ENCODE data around the gene COL11A2. TPM values are rescaled to one million over a fixed set of nuclear protein-coding genes. Genes with fewer than 3 reads are reported as not detected.

The COL11A2 gene
- total and polyA plus RNA-seq, 2 of the 13 experiments (the other 11 are each of a cell fraction or from before 2014, with no cell fraction given) = 0.55 TPM

DNA sequence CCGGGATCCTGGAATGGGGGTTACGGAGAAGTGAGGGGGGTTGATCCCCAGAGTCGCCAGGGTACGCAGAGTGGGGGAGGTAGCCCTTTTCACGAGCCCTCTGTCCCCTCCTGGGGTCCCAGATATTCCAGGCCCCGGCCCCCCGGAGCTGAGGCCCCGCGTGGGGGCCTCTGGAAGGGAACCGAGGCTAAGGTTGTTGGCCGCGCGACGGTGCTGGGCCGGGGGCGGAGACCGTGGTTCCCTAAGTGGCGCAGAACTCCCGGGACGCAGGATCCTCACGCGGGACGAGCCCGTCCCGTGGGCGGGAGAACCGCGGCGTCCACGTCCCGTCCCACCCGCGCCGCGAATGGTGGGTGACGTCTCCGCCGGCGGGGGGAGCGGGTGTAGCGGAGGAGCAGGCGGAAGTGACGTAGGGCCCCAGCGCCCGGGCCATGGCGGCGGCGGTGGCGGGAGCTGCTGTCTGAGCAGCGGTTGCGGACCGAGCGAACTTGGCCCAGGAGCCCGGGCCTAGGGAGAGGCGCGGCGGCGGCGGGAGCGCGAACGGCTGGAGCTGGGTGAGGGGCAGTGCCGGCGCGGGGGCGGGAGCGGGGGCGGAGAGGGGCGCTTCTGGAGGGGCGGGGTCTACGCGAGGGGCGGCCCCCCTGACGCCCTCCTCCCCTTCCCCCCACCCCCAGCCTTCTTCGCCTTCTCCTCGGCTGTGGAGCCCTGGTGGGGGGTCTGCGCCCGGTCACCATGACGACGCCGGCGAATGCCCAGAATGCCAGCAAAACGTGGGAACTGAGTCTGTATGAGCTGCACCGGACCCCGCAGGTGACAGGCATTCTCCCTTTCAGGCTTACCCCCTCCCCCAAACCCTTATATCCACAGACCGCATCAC is 16.1 kb upstream of the COL11A2 start, which contains the start of gene RING1 (continued):
- TF ChIP-seq, protein P1, sequence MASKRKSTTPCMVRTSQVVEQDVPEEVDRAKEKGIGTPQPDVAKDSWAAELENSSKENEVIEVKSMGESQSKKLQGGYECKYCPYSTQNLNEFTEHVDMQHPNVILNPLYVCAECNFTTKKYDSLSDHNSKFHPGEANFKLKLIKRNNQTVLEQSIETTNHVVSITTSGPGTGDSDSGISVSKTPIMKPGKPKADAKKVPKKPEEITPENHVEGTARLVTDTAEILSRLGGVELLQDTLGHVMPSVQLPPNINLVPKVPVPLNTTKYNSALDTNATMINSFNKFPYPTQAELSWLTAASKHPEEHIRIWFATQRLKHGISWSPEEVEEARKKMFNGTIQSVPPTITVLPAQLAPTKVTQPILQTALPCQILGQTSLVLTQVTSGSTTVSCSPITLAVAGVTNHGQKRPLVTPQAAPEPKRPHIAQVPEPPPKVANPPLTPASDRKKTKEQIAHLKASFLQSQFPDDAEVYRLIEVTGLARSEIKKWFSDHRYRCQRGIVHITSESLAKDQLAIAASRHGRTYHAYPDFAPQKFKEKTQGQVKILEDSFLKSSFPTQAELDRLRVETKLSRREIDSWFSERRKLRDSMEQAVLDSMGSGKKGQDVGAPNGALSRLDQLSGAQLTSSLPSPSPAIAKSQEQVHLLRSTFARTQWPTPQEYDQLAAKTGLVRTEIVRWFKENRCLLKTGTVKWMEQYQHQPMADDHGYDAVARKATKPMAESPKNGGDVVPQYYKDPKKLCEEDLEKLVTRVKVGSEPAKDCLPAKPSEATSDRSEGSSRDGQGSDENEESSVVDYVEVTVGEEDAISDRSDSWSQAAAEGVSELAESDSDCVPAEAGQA (IDR thresholded peaks at IDR 0.05; ENCODE audit: low read depth) = peak; percentile 92
- TF ChIP-seq, protein P1 (CRISPR knock-in tag; IDR thresholded peaks at IDR 0.05; ENCODE audit: borderline replicate concordance) = no peak
- no peak for TF ChIP-seq FOXJ3 (CRISPR knock-in tag; IDR thresholded peaks at IDR 0.05; ENCODE audit: borderline replicate concordance)
- TF ChIP-seq, protein P2, sequence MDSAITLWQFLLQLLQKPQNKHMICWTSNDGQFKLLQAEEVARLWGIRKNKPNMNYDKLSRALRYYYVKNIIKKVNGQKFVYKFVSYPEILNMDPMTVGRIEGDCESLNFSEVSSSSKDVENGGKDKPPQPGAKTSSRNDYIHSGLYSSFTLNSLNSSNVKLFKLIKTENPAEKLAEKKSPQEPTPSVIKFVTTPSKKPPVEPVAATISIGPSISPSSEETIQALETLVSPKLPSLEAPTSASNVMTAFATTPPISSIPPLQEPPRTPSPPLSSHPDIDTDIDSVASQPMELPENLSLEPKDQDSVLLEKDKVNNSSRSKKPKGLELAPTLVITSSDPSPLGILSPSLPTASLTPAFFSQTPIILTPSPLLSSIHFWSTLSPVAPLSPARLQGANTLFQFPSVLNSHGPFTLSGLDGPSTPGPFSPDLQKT (CRISPR knock-in tag; IDR thresholded peaks at IDR 0.05; ENCODE audit: borderline replicate concordance) = no peak
- TF ChIP-seq MATR3 (CRISPR knock-in tag; IDR thresholded peaks at IDR 0.05) = no peak
- TF ChIP-seq RBFOX2 (IDR thresholded peaks at IDR 0.05; ENCODE audit: low read depth, low read length) = peak; percentile 99
- TF ChIP-seq HNRNPH1 (optimal IDR thresholded peaks at IDR 0.05; ENCODE audit: low read depth, low read length) = no peak
- TF ChIP-seq ETV6 (CRISPR knock-in tag; conservative IDR thresholded peaks at IDR 0.05) = 0 out of 2 replicates have a peak, but pooled peaks have one; percentile 52
- TF ChIP-seq, protein P3, sequence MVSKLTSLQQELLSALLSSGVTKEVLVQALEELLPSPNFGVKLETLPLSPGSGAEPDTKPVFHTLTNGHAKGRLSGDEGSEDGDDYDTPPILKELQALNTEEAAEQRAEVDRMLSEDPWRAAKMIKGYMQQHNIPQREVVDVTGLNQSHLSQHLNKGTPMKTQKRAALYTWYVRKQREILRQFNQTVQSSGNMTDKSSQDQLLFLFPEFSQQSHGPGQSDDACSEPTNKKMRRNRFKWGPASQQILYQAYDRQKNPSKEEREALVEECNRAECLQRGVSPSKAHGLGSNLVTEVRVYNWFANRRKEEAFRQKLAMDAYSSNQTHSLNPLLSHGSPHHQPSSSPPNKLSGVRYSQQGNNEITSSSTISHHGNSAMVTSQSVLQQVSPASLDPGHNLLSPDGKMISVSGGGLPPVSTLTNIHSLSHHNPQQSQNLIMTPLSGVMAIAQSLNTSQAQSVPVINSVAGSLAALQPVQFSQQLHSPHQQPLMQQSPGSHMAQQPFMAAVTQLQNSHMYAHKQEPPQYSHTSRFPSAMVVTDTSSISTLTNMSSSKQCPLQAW (CRISPR knock-in tag; IDR thresholded peaks at IDR 0.05) = 0 out of 2 replicates have a peak, but pooled peaks have one; percentile 38
- TF ChIP-seq ELF4 (CRISPR knock-in tag; IDR thresholded peaks at IDR 0.05; ENCODE audit: borderline replicate concordance) = peak; percentile 54; the same call in 1 of the 2 replicates
- TF ChIP-seq ESRRA (CRISPR knock-in tag; IDR thresholded peaks at IDR 0.05; ENCODE audit: low read depth) = no peak
- peak; percentile 94 for TF ChIP-seq PHF8 (CRISPR knock-in tag; IDR thresholded peaks at IDR 0.05)
- TF ChIP-seq MIER2 (CRISPR knock-in tag; IDR thresholded peaks at IDR 0.05) = no peak
- no peak for TF ChIP-seq GTF3A (CRISPR knock-in tag; conservative IDR thresholded peaks at IDR 0.05)
- TF ChIP-seq, protein P4, sequence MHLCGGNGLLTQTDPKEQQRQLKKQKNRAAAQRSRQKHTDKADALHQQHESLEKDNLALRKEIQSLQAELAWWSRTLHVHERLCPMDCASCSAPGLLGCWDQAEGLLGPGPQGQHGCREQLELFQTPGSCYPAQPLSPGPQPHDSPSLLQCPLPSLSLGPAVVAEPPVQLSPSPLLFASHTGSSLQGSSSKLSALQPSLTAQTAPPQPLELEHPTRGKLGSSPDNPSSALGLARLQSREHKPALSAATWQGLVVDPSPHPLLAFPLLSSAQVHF (CRISPR knock-in tag; IDR thresholded peaks at IDR 0.05) = peak; percentile 97
- peak; percentile 48 for TF ChIP-seq RARA (CRISPR knock-in tag; IDR thresholded peaks at IDR 0.05)
- TF ChIP-seq FOXO1 (CRISPR knock-in tag; IDR thresholded peaks at IDR 0.05) = peak; percentile 84
